ENCODE data around the gene DDX47. TPM values are rescaled to one million over a fixed set of nuclear protein-coding genes. Genes with fewer than 3 reads are reported as not detected.

DDX47 gene
- total and polyA plus RNA-seq, 2 experiments from 2014 or later: 54.0 to 90.8 TPM

DNA sequence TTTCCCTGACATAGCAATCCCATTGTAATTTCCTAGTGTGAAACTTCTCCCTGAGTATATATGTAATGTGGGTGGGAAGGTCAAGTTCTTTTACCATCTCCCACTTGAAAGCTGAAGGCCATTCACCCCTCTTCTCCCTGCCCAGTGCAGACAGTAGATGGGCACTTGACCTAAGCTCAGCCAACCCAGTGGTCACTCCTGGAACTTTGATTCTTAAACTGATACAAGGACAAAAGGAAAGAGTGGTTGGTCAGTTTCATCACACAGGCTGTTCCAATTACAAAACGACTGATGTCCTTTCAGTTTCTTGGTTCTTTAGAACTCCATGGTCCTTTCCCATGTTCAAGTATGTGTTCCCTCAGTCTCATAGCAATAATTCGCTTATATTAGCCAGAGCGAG, 36.1 kb upstream of the DDX47 start:
- no peaks in the 10 kb centered on the region; the same call in 2 of the 3 replicates for H3K9me3 Mint-ChIP-seq
- no peak for DNase-seq (ENCODE audit: low spot score)
- no peak overlapping the region for H2AFZ ChIP-seq
- H3K4me3 ChIP-seq: no peak overlapping the region
- no peaks in the 10 kb centered on the region for H3K36me3 ChIP-seq (ENCODE audit: insufficient read depth)
- H3K27me3 ChIP-seq (ENCODE audit: insufficient read depth): no peaks in the 10 kb centered on the region
- no peaks in the 10 kb centered on the region for H3F3A ChIP-seq (replicated peaks; ENCODE audit: low read depth)
- no peak overlapping the region for H3K27ac Mint-ChIP-seq
- H3K27me3 Mint-ChIP-seq (ENCODE audit: insufficient read depth, low read depth, poor library complexity): no peaks in the 10 kb centered on the region
- no peak overlapping the region for H3K4me3 Mint-ChIP-seq
- no peak overlapping the region for H3K27ac ChIP-seq (ENCODE audit: low read depth)
- no peaks in the 10 kb centered on the region for H4K20me1 ChIP-seq (replicated peaks; ENCODE audit: insufficient read depth)
- no peak for ATAC-seq
- no peaks in the 10 kb centered on the region for H3K4me1 Mint-ChIP-seq
- H3K4me1 ChIP-seq (ENCODE audit: insufficient read depth): no peaks in the 10 kb centered on the region
- no peak overlapping the region for H3K4me2 ChIP-seq
- no peaks in the 10 kb centered on the region for H3K9me2 ChIP-seq (ENCODE audit: insufficient read depth)
- H3K79me2 ChIP-seq (replicated peaks; ENCODE audit: insufficient read depth): no peaks in the 10 kb centered on the region
- no peak for TF ChIP-seq EZH2phosphoT487 (IDR thresholded peaks at IDR 0.05; ENCODE audit: unreplicated experiment)
- TF ChIP-seq CTCF (conservative IDR thresholded peaks at IDR 0.05; ENCODE audit: low read depth in 2 of 2): no peak
- TF ChIP-seq NANOG (IDR thresholded peaks at IDR 0.05; ENCODE audit: borderline replicate concordance): no peak
- TF ChIP-seq JUNB (IDR thresholded peaks at IDR 0.05; ENCODE audit: unreplicated experiment): no peak
- TF ChIP-seq ETS1 (IDR thresholded peaks at IDR 0.05): no peak
- no peak for TF ChIP-seq EZH2 (IDR thresholded peaks at IDR 0.05; ENCODE audit: low read depth, unreplicated experiment)
- no peak for TF ChIP-seq ZNF114 (CRISPR knock-in tag; IDR thresholded peaks at IDR 0.05)
- no peak for TF ChIP-seq ZNF462 (CRISPR knock-in tag; IDR thresholded peaks at IDR 0.05)
- TF ChIP-seq STAT1 (IDR thresholded peaks at IDR 0.05; ENCODE audit: unreplicated experiment): no peak
- TF ChIP-seq REST (IDR thresholded peaks at IDR 0.05; ENCODE audit: unreplicated experiment): no peak
- no peak for TF ChIP-seq ZNF331 (CRISPR knock-in tag; IDR thresholded peaks at IDR 0.05; ENCODE audit: low read depth)
- no peak for TF ChIP-seq CREB1 (CRISPR knock-in tag; IDR thresholded peaks at IDR 0.05; ENCODE audit: low read depth)
- no peak for TF ChIP-seq POLR2AphosphoS5 (IDR thresholded peaks at IDR 0.05; ENCODE audit: low read depth)
- no peaks in the 10 kb centered on the region for H3K36me3 Mint-ChIP-seq (ENCODE audit: low read depth)

Measured in GM23338 (cell line).